ENCODE measurements around the gene ATP1A4.

GRCh38 chr1:160189649-160190625 is 38.5 kb downstream of the ATP1A4 start, which contains the start of gene CASQ1:
- TF ChIP-seq POU6F1 (CRISPR knock-in tag; IDR thresholded peaks at IDR 0.05; ENCODE audit: borderline replicate concordance, low read depth) (no peak), PATZ1 (CRISPR knock-in tag; IDR thresholded peaks at IDR 0.05; ENCODE audit: borderline replicate concordance) (no peak), OSR1 (CRISPR knock-in tag; IDR thresholded peaks at IDR 0.05) (no peak), RARB (CRISPR knock-in tag; IDR thresholded peaks at IDR 0.05) (no peak), ZNF70 (CRISPR knock-in tag; IDR thresholded peaks at IDR 0.05) (no peak), TCF4 (CRISPR knock-in tag; IDR thresholded peaks at IDR 0.05; ENCODE audit: borderline replicate concordance) (no peak), ZFP3 (CRISPR knock-in tag; IDR thresholded peaks at IDR 0.05) (no peak), CREB5 (CRISPR knock-in tag; IDR thresholded peaks at IDR 0.05; ENCODE audit: low read depth) (no peak)

All from SK-N-SH treated with all-trans-retinoic acid at 6 μM for 48 hours (cell line).